ENCODE measurements around the gene STRIT1. TPM values are rescaled to one million over a fixed set of nuclear protein-coding genes. Genes with fewer than 3 reads are reported as not detected.

The STRIT1 gene
- total RNA-seq, 1 donor from 2014 or later, result not detected

GRCh38 chr3:155242342-155242741, 51.1 kb downstream of the STRIT1 start:
- Mint-ChIP-seq H3K27ac (ENCODE audit: unreplicated experiment) (no peak overlapping the region), H3K4me3 (ENCODE audit: unreplicated experiment) (no peak overlapping the region), H3K27me3 (ENCODE audit: unreplicated experiment) (no peaks in the 10 kb centered on the region), H3K36me3 (ENCODE audit: unreplicated experiment) (peaks cover 8% of the 10 kb centered on the region), H3K9me3 (ENCODE audit: unreplicated experiment) (no peaks in the 10 kb centered on the region), H3K4me1 (ENCODE audit: low read depth, unreplicated experiment) (no peaks in the 10 kb centered on the region)
- DNase-seq, result no peak
- TF ChIP-seq CTCF (IDR thresholded peaks at IDR 0.05; ENCODE audit: partially characterized antibody, unreplicated experiment), result no peak

- Mint-ChIP-seq H3K4me3 (ENCODE audit: unreplicated experiment) (no peak overlapping the region), H3K9me3 (ENCODE audit: unreplicated experiment) (no peaks in the 10 kb centered on the region), H3K4me1 (ENCODE audit: low read depth, unreplicated experiment) (no peaks in the 10 kb centered on the region), H3K36me3 (ENCODE audit: unreplicated experiment) (peaks cover 8% of the 10 kb centered on the region), H3K27me3 (ENCODE audit: unreplicated experiment) (no peaks in the 10 kb centered on the region), H3K27ac (ENCODE audit: unreplicated experiment) (no peak overlapping the region)
- no peak for TF ChIP-seq CTCF (IDR thresholded peaks at IDR 0.05; ENCODE audit: partially characterized antibody, unreplicated experiment)
- DNase-seq, result no peak
Measured at GRCh38 chr3:155241579-155241978, 51.9 kb downstream of the STRIT1 start.

Other genes with a start within 250 kb of the STRIT1 start
- 6.6 TPM for gene MME, start 213.4 kb downstream of the STRIT1 start, total RNA-seq (ENCODE audit: unreplicated experiment)